HT-29 (cell line): ENCODE results near the gene SH3BP2. TPM values are rescaled to one million over a fixed set of nuclear protein-coding genes. Genes with fewer than 3 reads are reported as not detected.
"Not testable (repeated sequence)": the region's sequence is repeated elsewhere in the genome, so short reads cannot be mapped to it uniquely, and the experiment has no call there.

Experiments used
- DNase-seq: peaks from one replicate; pipeline ENCODE4 v3.0.0-alpha.2; 2015; ENCODE audit warnings: low spot score
- total RNA-seq: library from RNA; depleted of rRNA; stranded (reverse); fragments of >200 nt; shearing (Covaris generic); gene quantifications from 2 replicates; pipeline ENCODE4 v1.2.3, GENCODE V29; 2014

The SH3BP2 gene
- total RNA-seq, 1 experiment from 2014 or later, result 166 TPM

GRCh38 chr4:2762486-2763370, 30.2 kb upstream of the SH3BP2 start:
- not testable (repeated sequence) for DNase-seq

GRCh38 chr4:2763511-2763967, 29.3 kb upstream of the SH3BP2 start:
- no peak for DNase-seq

DNA sequence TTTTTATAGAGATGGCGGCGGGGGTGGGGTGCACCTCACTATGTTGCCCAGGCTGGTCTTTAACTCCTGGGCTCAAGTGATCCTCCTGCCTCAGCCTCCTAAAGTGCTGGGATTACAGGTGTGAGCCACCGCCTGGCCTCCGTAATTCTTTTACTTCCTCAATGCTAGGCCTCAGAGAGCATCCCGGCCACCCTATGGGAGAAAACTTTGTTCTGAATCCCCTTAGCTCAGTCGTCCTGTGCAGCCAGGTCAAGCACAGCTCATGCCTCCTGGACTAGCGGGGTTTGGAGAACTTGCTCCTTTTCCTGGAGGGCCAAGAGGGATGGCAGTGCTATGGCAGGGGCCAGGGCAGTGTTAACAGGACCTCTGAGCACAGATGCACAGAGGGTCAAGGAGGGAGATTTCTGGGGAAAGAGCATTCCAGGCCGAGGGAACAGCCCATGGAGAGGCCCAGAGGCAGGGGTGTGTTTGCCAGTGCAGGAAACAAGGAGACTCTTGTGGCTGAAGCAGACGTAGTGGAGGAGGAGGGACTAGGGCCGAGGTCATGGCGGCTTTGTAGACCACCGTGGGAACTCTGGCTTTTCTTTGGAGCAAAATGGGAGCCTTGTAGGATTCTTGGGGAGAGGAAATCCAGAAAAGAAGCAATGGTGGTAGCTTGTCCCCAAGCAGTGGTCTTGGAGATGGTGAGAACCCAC, 26.9 kb upstream of the SH3BP2 start:
- DNase-seq, result no peak

DNA sequence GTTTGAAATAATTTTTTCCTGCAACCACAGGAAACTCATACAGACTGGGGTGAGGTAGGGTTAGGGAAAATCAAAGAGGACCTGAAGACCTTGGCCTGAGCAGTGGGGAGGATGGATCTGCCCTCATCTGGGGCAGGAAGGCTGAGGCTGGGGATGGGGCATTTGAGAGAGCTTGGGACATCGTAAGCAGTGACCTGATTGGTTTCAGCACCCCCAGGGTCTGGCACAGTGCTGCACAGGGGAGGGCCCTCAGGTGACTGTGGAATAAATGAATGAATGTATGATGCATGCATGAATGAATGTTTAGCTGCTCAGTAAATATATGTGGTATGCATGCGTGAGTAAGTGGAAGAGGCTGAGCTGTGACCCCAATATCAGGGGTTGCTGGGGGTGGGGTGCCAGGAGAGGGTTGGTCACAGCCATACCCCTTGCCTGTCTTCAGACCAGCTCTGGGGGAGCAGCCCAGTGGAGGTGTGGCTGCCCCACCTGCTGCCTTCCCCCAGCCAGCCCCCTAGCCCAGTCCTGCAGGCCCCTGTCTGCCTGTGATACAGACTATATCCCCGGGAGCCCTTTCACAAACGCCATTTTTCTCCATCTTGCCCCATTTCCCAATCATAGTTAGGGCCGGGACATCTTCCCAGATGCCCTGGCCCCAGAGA, 25.7 kb upstream of the SH3BP2 start:
- no peak for DNase-seq

GRCh38 chr4:2767705-2768074, 25.2 kb upstream of the SH3BP2 start:
- no peak for DNase-seq

DNA sequence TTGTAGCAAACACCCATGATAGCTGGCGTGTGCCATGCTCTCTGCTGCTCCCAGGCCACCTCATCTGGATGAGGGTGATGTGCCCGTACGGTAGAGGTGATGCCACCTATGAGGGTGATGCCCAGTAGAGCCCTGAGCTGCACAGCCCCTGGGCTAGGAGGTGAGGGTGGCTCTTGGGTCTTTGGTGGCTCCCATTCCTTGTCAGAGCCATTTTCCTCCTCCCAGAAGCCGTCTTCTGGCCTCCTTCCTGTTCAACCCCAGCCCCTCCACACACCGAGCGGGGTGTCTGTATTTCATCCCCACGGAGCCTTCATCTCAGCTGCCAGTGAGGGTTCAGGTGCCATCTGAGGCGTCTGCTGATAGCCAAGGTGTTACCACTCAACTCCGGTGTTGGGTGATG, 24.8 kb upstream of the SH3BP2 start:
- no peak for DNase-seq

DNA sequence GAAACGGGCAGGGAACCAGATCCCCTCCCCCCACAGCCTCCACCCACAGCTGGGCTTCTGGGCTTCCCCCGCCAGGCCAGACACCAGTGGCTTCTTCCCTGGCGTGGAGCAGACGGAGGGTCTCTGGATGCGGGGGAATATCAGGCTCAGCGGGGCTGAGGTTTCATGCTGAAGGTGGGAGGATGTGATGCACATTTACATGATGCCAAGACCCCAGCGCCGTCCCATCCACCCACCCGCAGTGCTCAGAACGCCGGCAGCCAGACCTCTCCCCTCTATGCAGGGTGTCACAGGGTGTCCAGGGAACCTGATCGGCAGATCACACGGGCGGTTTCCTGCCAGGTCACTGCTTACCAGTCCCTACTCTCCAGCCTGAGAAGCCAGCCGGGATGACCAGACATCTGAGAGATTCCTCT, 24.0 kb upstream of the SH3BP2 start:
- DNase-seq, result no peak

GRCh38 chr4:2771264-2771663, 21.6 kb upstream of the SH3BP2 start:
- DNase-seq, result no peak

DNA sequence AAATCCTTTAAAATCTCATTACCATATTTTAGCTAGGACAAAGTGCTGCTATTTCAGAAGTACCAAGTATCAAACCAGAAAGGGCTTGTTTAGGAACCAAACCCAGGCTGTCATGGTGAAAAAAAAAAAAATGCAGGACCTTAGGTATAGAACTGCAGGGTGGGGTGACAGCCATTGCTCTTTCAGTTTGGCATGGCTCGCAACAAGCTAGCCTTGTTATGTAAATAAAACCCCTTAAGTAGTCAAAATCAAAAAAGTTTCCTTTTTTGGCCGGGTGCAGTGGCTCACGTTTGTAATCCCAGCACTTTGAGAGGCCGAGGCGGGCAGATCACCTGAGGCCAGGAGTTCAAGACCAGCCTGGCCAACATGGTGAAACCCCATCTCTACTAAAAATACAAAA, 12.2 kb upstream of the SH3BP2 start:
- DNase-seq, result not testable (repeated sequence)

DNA sequence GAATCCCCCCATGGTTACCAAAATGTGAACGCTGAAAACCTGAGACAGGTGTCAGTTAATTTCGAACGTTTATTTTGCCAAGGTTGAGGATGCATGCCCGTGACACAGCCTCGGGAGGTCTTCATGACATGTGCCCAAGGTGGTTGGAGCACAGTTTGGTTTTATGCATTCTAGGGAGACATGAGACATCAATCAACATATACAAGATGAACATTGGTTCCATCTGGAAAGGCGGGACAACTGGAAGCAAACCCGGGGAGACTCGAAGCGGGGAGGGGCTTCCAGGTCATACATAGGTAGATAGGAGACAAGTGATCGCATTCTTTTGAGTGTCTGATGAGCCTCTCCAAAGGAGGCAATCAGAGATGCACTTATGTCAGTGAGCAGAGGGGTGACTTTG, 11.0 kb upstream of the SH3BP2 start:
- DNase-seq, result no peak

GRCh38 chr4:2783790-2784189, 9.1 kb upstream of the SH3BP2 start:
- no peak for DNase-seq

GRCh38 chr4:2785613-2786012, 7.3 kb upstream of the SH3BP2 start:
- DNase-seq, result peak; percentile 28

DNA sequence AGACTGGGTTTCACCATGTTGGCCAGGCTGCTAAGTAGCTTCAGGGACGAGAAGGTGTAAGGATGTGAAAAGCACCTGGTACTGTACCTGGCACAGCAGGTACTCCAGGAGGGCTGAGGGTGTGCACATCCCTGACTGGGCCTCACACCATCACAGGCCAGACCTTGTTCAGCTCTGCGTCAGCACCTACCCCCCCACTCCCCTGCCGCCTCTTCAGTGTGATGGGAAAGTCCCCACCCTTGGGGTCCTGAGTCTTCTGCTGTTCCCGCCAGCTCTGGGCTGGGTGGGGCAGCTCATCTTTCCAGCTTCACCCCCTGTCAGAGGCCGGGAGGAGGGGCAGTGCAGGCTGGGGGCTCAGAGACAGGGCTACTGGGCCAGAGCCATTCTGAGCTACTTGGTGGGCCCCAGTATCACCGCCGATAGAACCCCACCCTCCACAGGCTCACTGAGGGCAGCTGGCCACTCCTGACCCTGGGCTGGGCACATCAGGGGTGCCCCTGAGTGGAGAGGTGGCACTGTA, 6.7 kb upstream of the SH3BP2 start:
- DNase-seq, result no peak

GRCh38 chr4:2786794-2787229, 6.1 kb upstream of the SH3BP2 start:
- DNase-seq, result no peak

DNA sequence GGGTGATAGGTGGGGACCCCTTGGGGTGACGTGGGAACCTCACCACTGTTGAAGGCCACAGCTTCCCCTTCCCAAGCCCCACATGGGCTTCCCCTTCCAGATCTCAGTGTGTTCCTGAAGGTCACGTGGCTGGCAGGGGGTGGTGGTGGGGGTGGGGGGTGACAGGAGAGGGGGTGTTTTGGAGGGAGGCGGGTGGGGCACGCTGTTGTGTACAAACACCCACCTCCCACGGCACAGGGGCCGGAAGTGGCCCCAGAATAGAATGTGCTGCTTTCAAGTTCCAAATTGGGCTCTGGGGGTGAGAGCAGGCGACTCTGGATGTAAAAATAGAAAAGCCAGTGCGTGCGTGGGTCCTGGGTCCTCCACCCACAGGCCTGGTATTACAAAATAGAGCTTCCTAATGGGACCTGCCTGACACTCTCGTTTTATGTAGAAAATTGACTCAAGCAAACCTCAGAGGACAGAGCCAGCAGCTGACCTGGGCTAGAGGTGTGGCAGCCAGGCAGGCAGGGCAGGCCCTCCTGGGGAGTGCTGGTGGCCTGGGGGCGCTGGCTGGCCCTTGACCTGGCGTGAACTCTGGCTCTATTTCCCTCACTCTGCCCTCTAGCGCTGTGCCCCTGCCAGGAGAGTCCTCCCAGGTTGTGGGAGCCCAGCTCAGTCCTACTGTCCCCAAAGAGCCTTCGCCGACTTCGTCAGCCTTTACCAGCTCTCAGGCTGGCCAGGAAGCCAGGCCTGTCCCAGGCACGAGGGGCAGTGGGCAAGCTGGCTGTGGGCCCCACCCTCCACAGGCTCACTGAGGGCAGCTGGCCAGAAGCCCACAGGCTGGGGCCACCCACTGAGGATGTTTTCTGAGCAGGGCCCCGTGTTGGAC, 5.4 kb upstream of the SH3BP2 start:
- DNase-seq, result no peak

- DNase-seq, result no peak
Observed at GRCh38 chr4:2788101-2788500, 4.8 kb upstream of the SH3BP2 start.

GRCh38 chr4:2788532-2789103, 4.3 kb upstream of the SH3BP2 start:
- DNase-seq, result no peak

DNA sequence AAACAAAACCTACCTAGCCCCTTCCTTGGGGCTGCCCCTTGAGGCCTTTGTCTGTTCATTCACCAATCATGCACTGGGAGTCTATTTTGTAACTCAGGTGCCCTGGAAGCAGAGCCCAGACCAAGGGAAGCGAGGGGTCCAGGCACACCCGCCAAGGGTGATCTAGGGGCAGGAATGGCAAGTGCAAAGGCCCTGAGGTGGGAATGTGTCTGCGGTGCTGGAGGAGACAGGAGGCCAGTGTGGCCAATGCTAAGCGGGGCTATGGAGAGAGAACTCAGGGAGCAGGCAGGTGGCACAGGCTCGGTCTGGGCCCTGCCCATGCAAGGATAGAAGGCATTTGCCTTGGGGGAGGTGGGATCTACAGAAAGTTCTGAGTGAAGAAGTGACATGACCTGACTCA, 3.5 kb upstream of the SH3BP2 start:
- DNase-seq, result no peak

DNA sequence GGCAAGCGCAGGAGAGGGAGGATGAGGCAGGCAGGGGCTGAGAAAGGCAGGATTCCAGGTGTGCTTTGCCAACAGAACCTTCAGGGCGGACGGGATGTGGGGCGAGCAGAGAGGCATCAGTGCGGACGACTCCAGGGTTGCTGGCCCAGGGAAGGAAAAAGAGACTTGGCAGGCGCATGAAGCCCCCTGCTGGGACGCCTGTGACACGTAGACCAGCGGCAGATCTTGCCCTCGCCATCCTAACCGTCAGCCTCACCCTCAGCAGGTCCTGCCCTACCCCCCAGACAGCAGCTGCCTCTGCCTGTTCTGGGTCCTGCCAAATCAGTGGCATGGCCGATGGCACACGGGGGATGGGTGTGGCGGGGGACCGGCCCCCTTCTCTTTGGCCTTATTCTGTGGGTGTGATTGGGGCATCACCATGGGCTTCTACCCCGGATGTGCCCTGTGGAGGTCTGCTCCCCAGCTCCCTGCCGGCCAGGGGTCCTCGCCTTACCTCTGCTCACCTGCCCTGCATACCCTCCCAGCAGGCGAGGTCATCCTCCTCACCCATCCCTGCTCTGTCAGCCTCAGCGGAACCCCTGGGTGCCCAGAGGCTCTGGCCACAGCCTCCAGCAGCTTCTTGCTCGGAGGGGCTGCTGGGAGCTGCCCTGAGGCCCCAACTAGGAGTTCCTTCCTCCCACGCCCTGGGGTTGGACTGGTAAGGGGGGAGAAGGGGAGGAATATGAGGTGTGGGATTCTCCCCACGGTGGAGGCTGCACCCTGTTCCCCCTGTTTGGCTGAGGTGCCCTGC, 2.9 kb upstream of the SH3BP2 start:
- DNase-seq, result no peak
